Astrocyte of the cerebellum (primary cell): Measurements from ENCODE around the gene PRKAR1B.

ENCODE experiments used
- DNase-seq: peaks from one replicate; pipeline ENCODE4 v3.0.0-alpha.2; 2011; ENCODE audit warnings: low read depth
- H3K4me3 ChIP-seq: 2 replicates; pipeline ENCODE4 v1.5.1; 2011; ENCODE audit warnings: mild to moderate bottlenecking, low read depth, low read length, moderate library complexity
- in situ Hi-C: cut with HindIII; loops from 2 replicates; pipeline ENCODE4 v1.10.0; 2017; ENCODE audit warnings: low sequenced_read_pairs
- TF ChIP-seq, protein P1 (sequence below): IDR thresholded peaks from 2 replicates; pipeline ENCODE4 v1.5.1; 2012; ENCODE audit warnings: low read length, low read depth, moderate library complexity, mild to moderate bottlenecking; ENCODE audit errors: missing control alignments

The PRKAR1B gene

DNA sequence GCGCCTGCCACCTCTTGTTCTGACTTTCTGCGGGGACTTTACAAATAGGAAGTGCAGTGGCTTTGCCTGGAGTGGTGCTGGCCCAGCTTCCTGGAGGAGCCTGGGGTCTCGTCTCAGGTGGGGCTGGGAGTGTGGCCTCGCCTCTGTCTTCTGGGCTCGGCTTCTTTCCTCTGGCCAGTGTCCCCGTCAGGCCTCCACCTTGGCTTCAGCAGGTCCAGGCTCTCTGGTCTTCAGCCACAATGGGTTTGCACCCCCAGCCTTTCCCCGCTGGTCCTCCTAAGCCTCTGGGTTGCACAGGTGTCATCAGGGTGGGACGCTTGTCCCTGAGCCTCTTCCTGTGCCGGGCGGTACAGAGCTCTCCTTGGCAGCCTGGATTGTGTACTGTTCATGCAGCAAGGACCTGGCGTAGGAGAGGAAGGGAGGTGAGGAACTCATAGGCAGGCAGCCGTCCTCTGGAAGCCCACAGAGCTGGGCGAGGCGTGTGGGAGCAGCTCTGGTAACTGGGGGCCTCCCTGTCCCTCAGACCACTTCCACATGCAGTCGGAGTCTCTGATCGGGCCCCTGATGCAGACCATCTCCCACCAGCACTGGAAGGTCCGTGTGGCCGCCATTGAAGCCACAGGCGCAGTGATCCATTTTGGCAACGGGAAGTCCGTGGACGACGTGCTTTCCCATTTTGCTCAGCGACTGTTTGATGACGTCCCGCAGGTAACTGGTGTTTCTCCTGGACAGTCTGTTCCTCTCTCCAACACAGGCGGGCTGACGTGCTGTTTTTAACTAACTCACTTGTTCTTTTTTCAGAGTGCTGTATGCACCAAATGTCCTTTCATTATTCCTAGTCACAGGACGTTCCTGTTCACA lies 2.3 kb upstream of the PRKAR1B start:
- in situ Hi-C loops, result no loop called here
- TF ChIP-seq, protein P1, sequence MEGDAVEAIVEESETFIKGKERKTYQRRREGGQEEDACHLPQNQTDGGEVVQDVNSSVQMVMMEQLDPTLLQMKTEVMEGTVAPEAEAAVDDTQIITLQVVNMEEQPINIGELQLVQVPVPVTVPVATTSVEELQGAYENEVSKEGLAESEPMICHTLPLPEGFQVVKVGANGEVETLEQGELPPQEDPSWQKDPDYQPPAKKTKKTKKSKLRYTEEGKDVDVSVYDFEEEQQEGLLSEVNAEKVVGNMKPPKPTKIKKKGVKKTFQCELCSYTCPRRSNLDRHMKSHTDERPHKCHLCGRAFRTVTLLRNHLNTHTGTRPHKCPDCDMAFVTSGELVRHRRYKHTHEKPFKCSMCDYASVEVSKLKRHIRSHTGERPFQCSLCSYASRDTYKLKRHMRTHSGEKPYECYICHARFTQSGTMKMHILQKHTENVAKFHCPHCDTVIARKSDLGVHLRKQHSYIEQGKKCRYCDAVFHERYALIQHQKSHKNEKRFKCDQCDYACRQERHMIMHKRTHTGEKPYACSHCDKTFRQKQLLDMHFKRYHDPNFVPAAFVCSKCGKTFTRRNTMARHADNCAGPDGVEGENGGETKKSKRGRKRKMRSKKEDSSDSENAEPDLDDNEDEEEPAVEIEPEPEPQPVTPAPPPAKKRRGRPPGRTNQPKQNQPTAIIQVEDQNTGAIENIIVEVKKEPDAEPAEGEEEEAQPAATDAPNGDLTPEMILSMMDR, result no peak
- H3K4me3 ChIP-seq, result no peak overlapping the region
- DNase-seq, result no peak

DNA sequence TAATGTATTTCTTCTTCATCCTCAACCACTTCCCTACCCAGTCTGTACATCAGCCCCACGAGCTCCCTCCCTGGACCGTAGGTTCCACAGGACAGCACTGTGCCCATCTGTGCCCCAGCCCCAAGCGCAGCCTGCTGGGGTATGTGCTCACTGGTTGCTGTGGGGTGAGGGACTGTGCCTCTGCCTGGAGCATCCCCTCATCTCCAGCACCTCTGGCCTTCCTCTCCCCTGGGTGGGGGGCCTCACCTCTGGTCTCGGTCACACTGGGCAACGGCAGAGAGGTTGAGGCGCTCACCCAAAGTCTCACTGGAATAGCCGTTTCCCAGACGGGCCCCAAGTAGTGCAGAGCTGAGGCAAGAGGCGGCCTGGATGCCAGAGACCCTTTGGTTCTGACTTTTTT lies 1.5 kb upstream of the PRKAR1B start:
- H3K4me3 ChIP-seq, result no peak overlapping the region
- in situ Hi-C loops, result no loop called here
- no peak for DNase-seq
- TF ChIP-seq, protein P1, result no peak

DNA sequence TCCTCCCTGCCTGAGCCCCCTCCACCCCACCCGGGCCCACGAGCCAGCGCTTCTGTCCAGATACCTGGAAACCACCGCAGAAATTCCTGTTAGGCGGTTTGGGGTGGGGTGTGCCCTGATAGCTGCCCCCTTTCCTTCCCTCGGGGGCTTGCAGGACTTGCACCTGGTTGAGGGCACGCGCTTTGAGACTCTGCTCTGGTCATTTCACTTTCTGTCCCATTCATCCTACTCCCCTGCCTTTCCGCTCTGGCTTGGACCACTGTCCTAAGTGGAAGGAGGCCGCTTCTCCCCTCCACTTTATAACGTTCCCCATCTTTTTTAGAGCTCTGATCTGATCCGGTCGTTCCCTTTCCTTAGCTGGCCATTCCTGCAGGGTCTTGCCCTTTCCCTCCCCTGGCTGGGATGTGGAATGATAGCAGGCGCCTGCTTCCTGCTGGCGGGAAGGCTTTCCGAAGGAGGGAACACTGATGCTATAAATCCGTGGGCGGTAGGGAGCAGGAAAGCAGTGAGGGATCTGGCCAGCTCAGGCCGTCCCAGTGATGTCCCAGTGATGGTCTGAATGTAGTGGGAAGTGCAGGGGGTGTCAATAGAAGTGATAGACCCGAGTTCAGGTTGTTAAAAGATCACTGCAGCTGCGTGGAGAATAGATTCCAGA lies 852 bp upstream of the PRKAR1B start:
- TF ChIP-seq, protein P1, result no peak

DNA sequence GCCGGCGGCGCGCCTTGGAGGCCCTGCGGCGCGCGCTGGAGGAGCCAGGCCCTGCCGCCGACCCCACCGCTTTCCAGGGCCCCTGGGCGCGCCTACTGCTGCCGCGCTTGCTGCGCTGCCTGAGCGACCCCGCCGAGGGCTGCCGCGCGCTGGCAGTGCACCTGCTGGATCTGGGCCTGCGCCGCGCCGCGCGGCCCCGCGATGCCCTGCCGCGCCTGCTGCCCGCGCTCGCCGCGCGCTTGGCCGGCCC lies 302 bp downstream of the PRKAR1B start:
- no peak for DNase-seq
- in situ Hi-C loops, result no loop called here
- TF ChIP-seq, protein P1, result no peak
- H3K4me3 ChIP-seq, result peak overlapping the region; percentile 47

More for the DNA sequence above, 852 bp upstream of the PRKAR1B start:
- in situ Hi-C loops, result no loop called here
- DNase-seq, result no peak
- peak overlapping the region; percentile 47 for H3K4me3 ChIP-seq

DNA sequence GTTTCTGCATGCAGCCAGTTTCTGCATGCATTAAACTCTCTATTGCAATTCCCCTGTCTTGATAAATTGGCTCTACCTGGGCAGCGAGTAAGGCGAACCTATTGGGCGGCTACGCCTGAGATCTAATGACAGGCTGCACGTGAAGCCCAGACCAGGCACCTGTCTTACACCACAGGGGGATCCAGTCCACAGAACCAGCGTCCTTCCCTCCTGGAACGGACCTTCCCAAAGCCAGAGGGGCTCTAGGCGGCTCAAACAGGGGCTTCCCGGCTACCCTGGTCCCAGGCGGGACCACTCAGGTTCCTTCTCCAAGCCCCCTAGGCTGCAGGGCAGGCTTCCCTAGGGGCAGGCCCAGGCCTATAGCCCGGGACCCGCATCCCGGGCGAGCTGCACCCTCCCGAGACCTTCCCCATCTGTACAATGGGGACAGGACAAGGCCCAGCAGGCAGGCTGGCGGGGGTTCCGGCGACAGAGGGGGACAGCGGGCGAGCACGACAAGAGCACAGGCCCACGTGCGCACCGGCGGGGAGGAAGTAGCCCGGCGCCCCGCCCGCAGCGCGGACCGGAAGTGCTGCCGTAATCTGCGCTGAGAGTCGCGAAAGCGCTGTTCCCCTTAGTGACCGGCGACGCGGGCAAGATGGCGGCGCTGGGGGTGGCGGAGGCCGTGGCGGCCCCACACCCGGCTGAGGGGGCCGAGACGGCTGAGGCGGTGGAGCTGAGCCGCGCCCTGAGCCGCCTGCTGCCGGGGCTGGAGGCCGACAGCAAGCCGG lies 812 bp downstream of the PRKAR1B start, which contains the start of gene DNAAF5:
DNAAF5 (plus strand) TSS at position 616 of the 770 bp plus-strand sequence; CDS start at position 638, 22 bp downstream.
- H3K4me3 ChIP-seq, result peak within 1 kb of the TSS; percentile 47
- in situ Hi-C loops, result no loop called here
- DNase-seq, result peak; percentile 34
- TF ChIP-seq, protein P1, result no peak

DNA sequence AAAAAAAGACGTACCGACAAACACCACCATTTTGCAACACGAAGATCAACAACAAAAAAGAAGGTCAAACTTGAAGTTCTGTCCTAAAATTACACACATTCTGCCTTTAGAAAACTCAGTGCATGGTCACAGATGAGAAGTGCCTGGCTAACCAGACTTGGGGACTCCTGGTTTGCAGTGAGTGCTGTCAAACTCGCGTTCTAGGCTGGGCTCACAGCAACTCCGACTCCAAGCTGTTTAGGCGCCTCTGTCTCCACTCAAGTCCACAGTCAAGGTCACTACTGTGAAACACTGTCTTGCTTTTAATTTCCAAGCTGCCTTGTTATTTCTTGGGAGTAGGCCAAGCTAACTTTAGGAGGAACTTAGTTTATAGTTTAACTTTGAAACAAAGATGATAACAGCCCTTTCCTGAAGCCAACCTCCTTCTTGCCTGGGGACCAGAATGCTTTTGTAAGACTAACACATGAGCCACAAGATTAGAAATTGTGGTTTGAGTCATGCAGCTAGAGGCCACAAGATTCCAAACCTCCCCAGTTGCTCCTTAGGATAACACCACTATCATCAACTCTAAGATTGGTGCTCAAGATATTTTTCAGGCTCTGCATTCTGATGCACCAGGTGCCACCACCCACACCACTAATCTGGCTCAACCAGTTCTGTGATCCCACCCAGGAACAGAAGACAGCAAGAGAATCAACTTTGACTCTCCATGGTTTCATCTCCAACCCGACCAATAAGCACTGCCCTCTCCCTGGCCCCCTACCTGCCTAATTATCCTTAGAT lies 1.7 kb downstream of the PRKAR1B start:
- in situ Hi-C loops, result no loop called here
- no peak overlapping the region for H3K4me3 ChIP-seq
- DNase-seq, result no peak
- TF ChIP-seq, protein P1, result no peak
